NCI-H446 treated with DMSO at 0.1 percent for 48 hours (cell line): Measurements from ENCODE around the gene TTLL5.
"Not testable (repeated sequence)": the region's sequence is repeated elsewhere in the genome, so short reads cannot be mapped to it uniquely, and the experiment has no call there.

Experiments used
- DNase-seq: peaks from one replicate; lab custom pipeline; 2025; lab: John Stamatoyannopoulos, UW

TTLL5 gene

GRCh38 chr14:75835156-75835725 is 174.2 kb downstream of the TTLL5 start:
- DNase-seq: no peak

- no peak for DNase-seq
Observed at GRCh38 chr14:75835737-75836136, 174.7 kb downstream of the TTLL5 start.

GRCh38 chr14:75837151-75837787 is 176.2 kb downstream of the TTLL5 start:
- no peak for DNase-seq

- no peak for DNase-seq
Observed at GRCh38 chr14:75840911-75841310, 179.9 kb downstream of the TTLL5 start.

- no peak for DNase-seq
Observed at GRCh38 chr14:75842551-75842950, 181.5 kb downstream of the TTLL5 start.

- no peak for DNase-seq
Observed at GRCh38 chr14:75844486-75844885, 183.4 kb downstream of the TTLL5 start.

- DNase-seq: no peak
Observed at GRCh38 chr14:75845136-75845804, 184.2 kb downstream of the TTLL5 start.

- DNase-seq: not testable (repeated sequence)
Observed at GRCh38 chr14:75846694-75847093, 185.6 kb downstream of the TTLL5 start.

- DNase-seq: no peak
Observed at GRCh38 chr14:75847584-75847983, 186.5 kb downstream of the TTLL5 start.

GRCh38 chr14:75848167-75848913 is 187.3 kb downstream of the TTLL5 start:
- no peak for DNase-seq

- no peak for DNase-seq
Observed at GRCh38 chr14:75849300-75849895, 188.4 kb downstream of the TTLL5 start.

GRCh38 chr14:75851574-75851866 is 190.5 kb downstream of the TTLL5 start:
- DNase-seq: no peak

- no peak for DNase-seq
Observed at GRCh38 chr14:75854111-75854799, 193.2 kb downstream of the TTLL5 start.

- DNase-seq: no peak
Observed at GRCh38 chr14:75857199-75857598, 196.2 kb downstream of the TTLL5 start.

- no peak for DNase-seq
Observed at GRCh38 chr14:75858362-75858761, 197.3 kb downstream of the TTLL5 start.

- no peak for DNase-seq
Observed at GRCh38 chr14:75859746-75860145, 198.7 kb downstream of the TTLL5 start.

- DNase-seq: no peak
Observed at GRCh38 chr14:75860561-75861160, 199.6 kb downstream of the TTLL5 start.

GRCh38 chr14:75861161-75861621 is 200.1 kb downstream of the TTLL5 start:
- DNase-seq: no peak

- no peak for DNase-seq
Observed at GRCh38 chr14:75863221-75863620, 202.2 kb downstream of the TTLL5 start.

GRCh38 chr14:75864352-75864751 is 203.3 kb downstream of the TTLL5 start:
- DNase-seq: no peak

- DNase-seq: no peak
Observed at GRCh38 chr14:75865531-75865930, 204.5 kb downstream of the TTLL5 start.
